ENCODE data around the gene OR5M11. TPM values are rescaled to one million over a fixed set of nuclear protein-coding genes. Genes with fewer than 3 reads are reported as not detected.
"Not testable (repeated sequence)": the region's sequence is repeated elsewhere in the genome, so short reads cannot be mapped to it uniquely, and the experiment has no call there.

Gene OR5M11
- not detected for total RNA-seq

DNA sequence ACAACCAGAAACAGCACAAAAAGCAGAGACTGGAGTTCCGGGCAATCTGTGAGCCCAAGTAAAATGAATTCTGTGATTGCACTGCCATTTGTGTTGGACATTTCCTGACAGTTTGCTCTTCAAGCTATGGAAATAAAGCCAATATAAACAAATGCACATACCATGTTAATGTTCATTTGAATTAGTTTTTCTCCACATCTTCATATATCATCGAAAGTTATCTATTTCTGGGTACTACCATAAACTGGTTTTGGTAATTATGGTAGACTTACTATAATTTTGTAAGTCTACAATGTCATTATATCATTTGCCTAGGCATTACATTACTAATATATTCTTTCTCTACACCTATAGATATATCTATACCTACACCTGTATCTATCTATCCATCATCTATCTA, at the start of gene OR5M11:
OR5M11 (minus strand) TSS at position 101 of the 400 bp plus-strand sequence; CDS start at position 101, 0 bp downstream.
- H3K4me3 ChIP-seq: no peak within 1 kb of the TSS
- TF ChIP-seq POLR2A (IDR thresholded peaks at IDR 0.05; ENCODE audit: low read depth) (no peak), POLR2AphosphoS5 (IDR thresholded peaks at IDR 0.05) (no peak), EP300 (IDR thresholded peaks at IDR 0.05) (no peak), CTCF (IDR thresholded peaks at IDR 0.05) (no peak)
- H3K36me3 ChIP-seq: no peaks in the 10 kb centered on the region
- no peak for DNase-seq (ENCODE audit: extremely low spot score)
- H3K27me3 ChIP-seq: no peaks in the 10 kb centered on the region
- intact Hi-C loops (cut with DNase I): no loop called here
- H3K27ac ChIP-seq (replicated peaks in 1 of 4): no peak within 1 kb of the TSS
- no peaks in the 10 kb centered on the region for H3K9me3 ChIP-seq
- 77% methylated on average over 2 of the region's 2 CpGs for WGBS
- H3K4me1 ChIP-seq: no peaks in the 10 kb centered on the region

- intact Hi-C loops (cut with DNase I); H3K4me1 ChIP-seq; H3K27me3 ChIP-seq; H3K4me3 ChIP-seq; DNase-seq (ENCODE audit: extremely low spot score); H3K27ac ChIP-seq (replicated peaks in 1 of 4); H3K36me3 ChIP-seq: not testable (repeated sequence)
- peaks cover 0 to 15% (median 4%) of the 10 kb centered on the region in 4 donors for H3K9me3 ChIP-seq
- WGBS: 91% methylated on average over 14 of the region's 20 CpGs
These were observed 49.1 kb upstream of the OR5M11 start for GRCh38 chr11:56592088-56592717.

- intact Hi-C loops (cut with DNase I): no loop called here
- no peaks in the 10 kb centered on the region for H3K4me1 ChIP-seq
- no peak for TF ChIP-seq POLR2A (IDR thresholded peaks at IDR 0.05; ENCODE audit: low read depth)
- TF ChIP-seq EP300 (IDR thresholded peaks at IDR 0.05): no peak
- no peak for TF ChIP-seq CTCF (IDR thresholded peaks at IDR 0.05)
- TF ChIP-seq POLR2AphosphoS5 (IDR thresholded peaks at IDR 0.05): no peak
- DNase-seq (ENCODE audit: extremely low spot score): no peak
- H3K27ac ChIP-seq (replicated peaks in 1 of 4): no peak within 1 kb of the TSS
- 50% methylated on average over 3 of the region's 3 CpGs for WGBS
- no peaks in the 10 kb centered on the region for H3K9me3 ChIP-seq
- H3K4me3 ChIP-seq: no peak within 1 kb of the TSS
- no peaks in the 10 kb centered on the region for H3K36me3 ChIP-seq
- no peaks in the 10 kb centered on the region for H3K27me3 ChIP-seq
These were observed 34.6 kb upstream of the OR5M11 start, which contains the start of gene OR5M10 for GRCh38 chr11:56577621-56578020. OR5M10 (minus strand) TSS chr11:56577721; CDS start chr11:56577721, 0 bp downstream.

DNA sequence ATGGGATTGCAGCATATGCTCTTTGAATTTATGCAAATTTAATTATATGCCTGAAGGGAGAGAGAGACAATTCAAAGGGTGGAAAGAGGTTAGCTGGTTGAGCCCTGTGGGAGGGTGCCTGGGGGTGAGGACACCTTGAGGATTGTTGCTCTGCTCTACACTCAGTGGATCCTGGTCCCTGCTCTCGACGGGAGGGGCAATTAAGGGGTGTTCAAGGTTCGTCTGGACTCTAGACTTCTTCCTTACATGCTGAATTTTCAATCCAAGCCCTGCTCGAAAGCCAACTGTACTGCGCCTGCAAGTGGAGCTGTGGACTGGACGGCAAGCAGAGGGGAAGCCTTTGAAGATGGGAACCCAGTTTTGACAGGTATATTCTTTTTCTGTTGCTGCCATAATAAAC, 15.5 kb upstream of the OR5M11 start:
- WGBS: 73% methylated on average over 6 of the region's 6 CpGs
- no peak for DNase-seq (ENCODE audit: extremely low spot score)
- intact Hi-C loops (cut with DNase I): no loop called here
- Histone ChIP-seq H3K9me3 (no peaks in the 10 kb centered on the region), H3K36me3 (no peaks in the 10 kb centered on the region), H3K4me3 (no peak overlapping the region), H3K27me3 (no peaks in the 10 kb centered on the region), H3K27ac (replicated peaks in 1 of 4) (no peak overlapping the region), H3K4me1 (no peaks in the 10 kb centered on the region)
- TF ChIP-seq EP300 (IDR thresholded peaks at IDR 0.05) (no peak), POLR2A (IDR thresholded peaks at IDR 0.05; ENCODE audit: low read depth) (no peak), CTCF (IDR thresholded peaks at IDR 0.05) (no peak), POLR2AphosphoS5 (IDR thresholded peaks at IDR 0.05) (no peak)

- DNase-seq (ENCODE audit: extremely low spot score); H3K9me3 ChIP-seq; H3K27ac ChIP-seq (replicated peaks in 1 of 4); H3K4me1 ChIP-seq; intact Hi-C loops (cut with DNase I); H3K27me3 ChIP-seq; H3K36me3 ChIP-seq; H3K4me3 ChIP-seq: not testable (repeated sequence)
- 79% methylated on average over 13 of the region's 13 CpGs for WGBS
These were observed 11.6 kb upstream of the OR5M11 start for GRCh38 chr11:56554691-56555090.

GRCh38 chr11:56545531-56545930, 2.5 kb upstream of the OR5M11 start:
- intact Hi-C loops (cut with DNase I): no loop called here
- Histone ChIP-seq H3K36me3 (no peaks in the 10 kb centered on the region), H3K4me3 (no peak overlapping the region), H3K4me1 (no peaks in the 10 kb centered on the region), H3K9me3 (no peaks in the 10 kb centered on the region), H3K27ac (replicated peaks in 1 of 4) (no peak overlapping the region), H3K27me3 (no peaks in the 10 kb centered on the region)
- TF ChIP-seq POLR2A (IDR thresholded peaks at IDR 0.05; ENCODE audit: low read depth): no peak
- no peak for TF ChIP-seq POLR2AphosphoS5 (IDR thresholded peaks at IDR 0.05)
- TF ChIP-seq EP300 (IDR thresholded peaks at IDR 0.05): no peak
- TF ChIP-seq CTCF (IDR thresholded peaks at IDR 0.05): no peak
- 81% methylated on average over 6 of the region's 6 CpGs for WGBS
- DNase-seq (ENCODE audit: extremely low spot score): no peak
